HG03039 (cell line): ENCODE data around the gene UBE2G1.
"Not testable (repeated sequence)": the region's sequence is repeated elsewhere in the genome, so short reads cannot be mapped to it uniquely, and the experiment has no call there.

ENCODE experiments used
- ATAC-seq: cut with Tn5 transposase; IDR thresholded peaks from one replicate; pipeline ENCODE4 v1.9.1; 2021; ENCODE audit warnings: mild to moderate bottlenecking, moderate library complexity; ENCODE audit not compliant: unreplicated experiment

UBE2G1 gene

GRCh38 chr17:4366327-4367063 lies at the start of gene UBE2G1:
Gene UBE2G1, minus strand, starts transcription at chr17:4366675. Its CDS starts 359 bp downstream, at chr17:4366316.
- peak; percentile 61 for ATAC-seq

GRCh38 chr17:4412933-4413831 lies 46.7 kb upstream of the UBE2G1 start:
- ATAC-seq, result peak; percentile 53

- no peak for ATAC-seq
Measured at GRCh38 chr17:4411201-4411600, 44.7 kb upstream of the UBE2G1 start.

GRCh38 chr17:4409659-4410058 lies 43.2 kb upstream of the UBE2G1 start:
- no peak for ATAC-seq

GRCh38 chr17:4407851-4408250 lies 41.4 kb upstream of the UBE2G1 start:
- no peak for ATAC-seq

GRCh38 chr17:4407216-4407615 lies 40.7 kb upstream of the UBE2G1 start:
- no peak for ATAC-seq

- no peak for ATAC-seq
Measured at GRCh38 chr17:4406386-4406785, 39.9 kb upstream of the UBE2G1 start.

GRCh38 chr17:4405699-4406098 lies 39.2 kb upstream of the UBE2G1 start:
- ATAC-seq, result no peak

GRCh38 chr17:4405038-4405669 lies 38.7 kb upstream of the UBE2G1 start:
- no peak for ATAC-seq

- ATAC-seq, result no peak
Measured at GRCh38 chr17:4397840-4398239, 31.4 kb upstream of the UBE2G1 start.

GRCh38 chr17:4395111-4395478 lies 28.6 kb upstream of the UBE2G1 start:
- ATAC-seq, result no peak

GRCh38 chr17:4394208-4395110 lies 28.0 kb upstream of the UBE2G1 start:
- no peak for ATAC-seq

- ATAC-seq, result no peak
Measured at GRCh38 chr17:4393806-4394205, 27.3 kb upstream of the UBE2G1 start.

- ATAC-seq, result no peak
Measured at GRCh38 chr17:4389079-4389478, 22.6 kb upstream of the UBE2G1 start.

GRCh38 chr17:4387137-4387536 lies 20.7 kb upstream of the UBE2G1 start:
- no peak for ATAC-seq

GRCh38 chr17:4386406-4386805 lies 19.9 kb upstream of the UBE2G1 start:
- ATAC-seq, result no peak

GRCh38 chr17:4381690-4382671 lies 15.5 kb upstream of the UBE2G1 start:
- ATAC-seq, result no peak

GRCh38 chr17:4378626-4379025 lies 12.2 kb upstream of the UBE2G1 start:
- ATAC-seq, result no peak

GRCh38 chr17:4377247-4377646 lies 10.8 kb upstream of the UBE2G1 start:
- not testable (repeated sequence) for ATAC-seq
